UCSD-AML1 (cell line): ENCODE measurements around the gene SLC2A1.
"Not testable (repeated sequence)": the region's sequence is repeated elsewhere in the genome, so short reads cannot be mapped to it uniquely, and the experiment has no call there.

Experiments
- DNase-seq: peaks from one replicate; lab custom pipeline; 2025; ENCODE audit not compliant: unreplicated experiment; lab: John Stamatoyannopoulos, UW

The SLC2A1 gene

GRCh38 chr1:42930178-42931107 lies 28.2 kb downstream of the SLC2A1 start:
- no peak for DNase-seq

GRCh38 chr1:42929434-42930177 lies 29.1 kb downstream of the SLC2A1 start:
- DNase-seq: no peak

GRCh38 chr1:42928859-42929258 lies 29.8 kb downstream of the SLC2A1 start:
- DNase-seq: no peak

GRCh38 chr1:42927920-42928505 lies 30.7 kb downstream of the SLC2A1 start:
- no peak for DNase-seq

GRCh38 chr1:42927274-42927841 lies 31.3 kb downstream of the SLC2A1 start:
- DNase-seq: no peak

- no peak for DNase-seq
Measured at GRCh38 chr1:42926879-42927242, 31.8 kb downstream of the SLC2A1 start.

GRCh38 chr1:42926235-42926878 lies 32.3 kb downstream of the SLC2A1 start:
- no peak for DNase-seq

- DNase-seq: no peak
Measured at GRCh38 chr1:42924851-42925760, 33.6 kb downstream of the SLC2A1 start.

GRCh38 chr1:42924082-42924850 lies 34.4 kb downstream of the SLC2A1 start:
- peak; percentile 95 for DNase-seq

GRCh38 chr1:42923367-42924081 lies 35.1 kb downstream of the SLC2A1 start:
- DNase-seq: no peak

- peak; percentile 46 for DNase-seq
Measured at GRCh38 chr1:42922687-42923366, 35.8 kb downstream of the SLC2A1 start.

GRCh38 chr1:42921769-42922168 lies 36.9 kb downstream of the SLC2A1 start:
- no peak for DNase-seq

- DNase-seq: not testable (repeated sequence)
Measured at GRCh38 chr1:42919651-42920050, 39.0 kb downstream of the SLC2A1 start.

GRCh38 chr1:42917241-42917495 lies 41.5 kb downstream of the SLC2A1 start:
- no peak for DNase-seq

GRCh38 chr1:42915456-42915855 lies 43.2 kb downstream of the SLC2A1 start:
- no peak for DNase-seq

- no peak for DNase-seq
Measured at GRCh38 chr1:42914092-42914627, 44.5 kb downstream of the SLC2A1 start.

GRCh38 chr1:42913426-42914091 lies 45.1 kb downstream of the SLC2A1 start:
- no peak for DNase-seq
